GM10266 (cell line): Measurements from ENCODE around the gene OR6S1.

Source experiments
- DNase-seq: peaks from one replicate; pipeline ENCODE4 v3.0.0; 2012; ENCODE audit errors: extremely low spot score
- TF ChIP-seq, protein P1 (sequence below): IDR thresholded peaks from 2 replicates; pipeline ENCODE4 v1.5.1; 2012; ENCODE audit warnings: mild to moderate bottlenecking, low read depth; ENCODE audit not compliant: control insufficient read depth, insufficient read depth; ENCODE audit errors: missing control alignments

The OR6S1 gene, protein sequence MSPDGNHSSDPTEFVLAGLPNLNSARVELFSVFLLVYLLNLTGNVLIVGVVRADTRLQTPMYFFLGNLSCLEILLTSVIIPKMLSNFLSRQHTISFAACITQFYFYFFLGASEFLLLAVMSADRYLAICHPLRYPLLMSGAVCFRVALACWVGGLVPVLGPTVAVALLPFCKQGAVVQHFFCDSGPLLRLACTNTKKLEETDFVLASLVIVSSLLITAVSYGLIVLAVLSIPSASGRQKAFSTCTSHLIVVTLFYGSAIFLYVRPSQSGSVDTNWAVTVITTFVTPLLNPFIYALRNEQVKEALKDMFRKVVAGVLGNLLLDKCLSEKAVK

DNA sequence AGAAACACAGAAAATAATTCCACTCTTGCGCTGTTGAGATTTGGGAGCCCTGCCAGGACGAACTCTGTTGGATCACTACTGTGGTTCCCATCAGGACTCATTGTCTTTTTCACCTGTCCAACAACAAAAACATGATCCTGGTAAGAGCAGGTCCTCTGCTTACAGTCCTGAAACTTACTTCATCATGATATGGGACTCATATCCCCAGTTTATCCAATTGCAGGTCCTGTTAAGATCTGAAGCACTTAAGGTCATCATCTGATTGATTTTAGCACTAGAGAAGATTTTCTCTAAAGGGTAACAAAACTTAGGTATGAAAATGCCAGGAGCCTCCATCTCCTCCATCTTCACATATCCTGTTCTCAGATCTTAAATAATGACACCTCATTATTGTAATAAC is at the start of gene OR6S1:
TSS of gene OR6S1 (minus strand) at position 101 of the 400 bp plus-strand sequence. CDS start at position 101, 0 bp downstream.
- TF ChIP-seq, protein P1, sequence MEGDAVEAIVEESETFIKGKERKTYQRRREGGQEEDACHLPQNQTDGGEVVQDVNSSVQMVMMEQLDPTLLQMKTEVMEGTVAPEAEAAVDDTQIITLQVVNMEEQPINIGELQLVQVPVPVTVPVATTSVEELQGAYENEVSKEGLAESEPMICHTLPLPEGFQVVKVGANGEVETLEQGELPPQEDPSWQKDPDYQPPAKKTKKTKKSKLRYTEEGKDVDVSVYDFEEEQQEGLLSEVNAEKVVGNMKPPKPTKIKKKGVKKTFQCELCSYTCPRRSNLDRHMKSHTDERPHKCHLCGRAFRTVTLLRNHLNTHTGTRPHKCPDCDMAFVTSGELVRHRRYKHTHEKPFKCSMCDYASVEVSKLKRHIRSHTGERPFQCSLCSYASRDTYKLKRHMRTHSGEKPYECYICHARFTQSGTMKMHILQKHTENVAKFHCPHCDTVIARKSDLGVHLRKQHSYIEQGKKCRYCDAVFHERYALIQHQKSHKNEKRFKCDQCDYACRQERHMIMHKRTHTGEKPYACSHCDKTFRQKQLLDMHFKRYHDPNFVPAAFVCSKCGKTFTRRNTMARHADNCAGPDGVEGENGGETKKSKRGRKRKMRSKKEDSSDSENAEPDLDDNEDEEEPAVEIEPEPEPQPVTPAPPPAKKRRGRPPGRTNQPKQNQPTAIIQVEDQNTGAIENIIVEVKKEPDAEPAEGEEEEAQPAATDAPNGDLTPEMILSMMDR: no peak
- DNase-seq: no peak

DNA sequence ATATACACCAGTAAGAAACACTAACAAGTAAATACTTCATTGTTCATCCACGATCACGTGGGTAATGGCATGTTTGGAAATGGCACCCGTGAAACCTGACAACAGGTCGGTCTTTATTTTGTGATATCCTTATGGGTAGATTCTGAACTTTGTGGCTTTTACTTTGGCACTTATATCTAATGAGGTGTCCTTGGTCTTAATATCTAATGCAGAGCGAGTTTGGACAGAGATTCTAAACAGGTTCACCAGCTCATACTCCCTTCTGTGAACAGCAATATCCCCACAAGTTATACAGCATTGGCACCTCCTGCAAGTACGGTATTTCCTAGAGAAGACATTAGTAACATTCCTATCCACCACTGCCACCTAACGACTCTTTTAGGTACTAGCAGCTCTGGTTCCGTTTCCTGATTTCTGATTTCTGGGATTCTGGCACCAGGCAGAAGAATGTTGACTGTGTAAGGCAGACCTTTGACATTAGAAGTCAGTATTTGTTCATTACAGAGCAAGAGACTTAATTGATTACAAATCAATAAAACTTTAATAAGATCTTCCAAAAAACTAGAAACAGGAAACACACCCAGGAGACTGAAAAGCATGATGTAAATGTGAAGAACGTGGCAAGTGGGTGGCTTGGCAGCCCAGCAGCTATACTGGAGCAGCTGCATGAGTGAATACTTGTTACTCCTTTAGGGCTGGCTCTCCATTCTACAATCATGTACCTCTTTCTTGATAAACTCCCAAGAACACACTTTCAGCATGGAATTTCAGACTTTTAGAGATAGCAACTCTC is 49.6 kb upstream of the OR6S1 start:
- TF ChIP-seq, protein P1: peak; percentile 81
- DNase-seq: peak; percentile 66

DNA sequence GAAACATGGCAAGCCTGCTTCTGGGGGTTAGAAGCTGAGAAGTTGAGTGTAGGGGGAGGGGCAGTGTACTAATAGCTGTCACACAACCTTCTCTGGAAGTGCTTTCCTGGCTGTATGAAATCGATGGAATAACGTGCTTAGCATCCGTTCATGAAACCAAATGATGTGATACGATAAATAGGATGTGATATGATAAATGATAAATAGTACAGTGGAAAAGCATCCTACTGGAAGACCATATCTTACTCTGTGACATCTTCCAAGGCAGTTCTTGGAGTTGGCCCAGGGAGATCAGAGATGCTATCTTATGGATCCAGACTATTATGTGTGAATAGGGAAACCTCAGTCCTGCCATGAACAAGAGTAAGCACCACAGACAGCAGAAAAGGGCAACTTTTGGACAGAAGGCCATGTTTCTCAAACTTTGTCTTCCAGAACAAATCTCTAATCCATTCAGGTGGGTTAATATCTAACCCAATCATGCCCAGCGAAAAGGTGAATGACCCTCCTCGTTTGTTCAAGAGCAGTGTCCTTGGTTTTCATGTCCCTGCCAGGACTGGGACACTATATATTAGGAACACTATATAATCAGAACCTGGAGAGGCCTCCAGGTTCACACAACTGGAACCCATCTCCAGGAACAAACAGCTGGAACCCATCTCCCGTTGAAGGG is 46.8 kb upstream of the OR6S1 start, which contains the start of gene ANG:
TSS of gene ANG (plus strand) at position 598 of the 673 bp plus-strand sequence. CDS start 4,801 bp downstream, outside the sequence.
- DNase-seq: no peak
- TF ChIP-seq, protein P1: no peak

DNA sequence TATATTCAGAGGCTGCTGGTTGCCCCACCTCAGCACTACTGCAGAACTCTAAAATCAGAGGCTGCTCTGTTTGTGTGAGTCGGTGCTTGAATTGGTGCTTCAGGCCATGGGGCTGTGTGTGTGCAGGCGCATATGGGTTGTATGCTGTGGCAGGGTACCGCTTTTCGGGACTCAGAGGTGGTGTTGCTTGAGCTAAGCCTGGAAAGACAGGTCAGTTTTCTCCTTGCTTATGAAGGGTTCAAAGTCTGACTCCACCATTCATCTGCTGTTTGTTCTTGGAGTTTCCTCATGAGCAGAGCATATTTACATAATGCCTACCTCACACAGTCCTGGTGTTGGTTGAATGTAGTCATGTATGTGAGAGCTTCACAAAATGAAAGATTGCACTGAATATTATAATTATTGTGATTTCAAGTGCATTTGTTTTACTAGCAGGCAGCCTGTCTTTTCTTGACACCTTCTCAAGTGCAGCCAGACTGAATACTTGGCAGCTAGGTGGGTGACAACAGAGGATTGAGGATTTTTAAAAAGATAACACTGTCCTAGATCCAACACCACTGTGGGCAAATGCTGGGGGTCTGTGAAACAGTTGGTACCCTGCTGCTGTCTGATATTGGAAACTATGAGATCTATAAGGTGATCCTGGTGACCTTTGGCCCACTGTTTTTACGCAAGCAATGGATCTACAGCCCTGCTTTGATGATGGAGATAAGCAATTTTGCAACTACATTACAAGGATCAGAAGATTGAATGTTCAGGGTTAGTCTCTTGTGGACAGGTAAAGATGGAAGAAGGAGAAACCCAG is 46.1 kb upstream of the OR6S1 start:
- no peak for DNase-seq
- TF ChIP-seq, protein P1: no peak

DNA sequence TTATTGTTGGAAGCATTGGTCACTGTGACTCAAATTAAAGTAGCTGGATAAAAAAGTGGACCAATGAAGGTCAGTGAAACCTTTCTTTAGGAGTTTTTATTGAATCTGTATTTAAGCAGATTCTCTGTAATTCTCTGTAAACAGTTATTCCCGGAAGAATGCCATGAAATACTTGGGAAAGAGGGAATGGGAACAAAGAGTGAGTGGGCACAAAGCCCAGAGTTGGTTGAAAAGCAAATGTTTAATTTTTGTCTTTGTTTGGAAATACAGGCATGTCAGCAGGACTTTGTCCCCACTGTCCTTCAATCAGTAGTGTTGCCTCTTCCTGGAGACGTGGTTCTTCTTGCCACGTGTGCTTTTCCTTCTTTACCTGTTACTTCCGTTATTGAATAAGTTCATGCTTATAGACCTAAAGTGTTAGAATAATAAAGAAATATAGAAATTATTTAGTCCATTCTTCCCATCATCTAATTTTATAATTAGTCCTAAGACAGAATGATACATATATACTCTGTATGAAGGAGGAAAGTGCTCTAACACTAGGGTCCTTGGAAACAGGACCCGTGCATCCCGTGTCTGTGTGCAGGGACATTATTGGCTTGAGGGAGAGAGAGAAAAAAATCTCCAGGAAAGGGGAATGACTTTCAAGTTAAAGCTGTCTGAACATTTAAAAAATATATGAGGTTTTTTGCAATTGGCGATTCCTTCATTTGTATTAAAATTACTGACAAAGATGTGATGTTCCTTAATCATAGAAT is 45.1 kb upstream of the OR6S1 start:
- TF ChIP-seq, protein P1: no peak

More for the DNA sequence above, 45.1 kb upstream of the OR6S1 start:
- no peak for DNase-seq
